Measurements from ENCODE around the gene DLG2.

DLG2 gene

DNA sequence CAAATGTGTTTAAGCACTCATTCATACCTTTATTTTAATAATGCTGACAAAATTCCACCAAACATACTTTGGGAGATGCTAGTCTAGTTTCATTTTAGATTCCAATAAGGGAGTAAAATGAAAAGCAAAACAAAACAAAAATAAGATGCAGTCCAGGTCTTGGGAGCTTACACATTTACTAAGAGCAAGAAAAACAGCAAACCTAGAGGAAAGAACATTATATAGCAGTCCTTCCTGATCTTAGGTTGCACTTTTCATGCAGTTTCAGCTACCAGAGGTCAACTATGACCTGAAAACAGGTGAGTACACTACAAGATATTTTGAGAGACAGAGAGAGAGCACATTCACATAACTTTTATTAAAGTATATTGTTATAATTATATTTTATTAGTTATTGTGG is 1100.9 kb downstream of the DLG2 start:
- no peak for DNase-seq

DNA sequence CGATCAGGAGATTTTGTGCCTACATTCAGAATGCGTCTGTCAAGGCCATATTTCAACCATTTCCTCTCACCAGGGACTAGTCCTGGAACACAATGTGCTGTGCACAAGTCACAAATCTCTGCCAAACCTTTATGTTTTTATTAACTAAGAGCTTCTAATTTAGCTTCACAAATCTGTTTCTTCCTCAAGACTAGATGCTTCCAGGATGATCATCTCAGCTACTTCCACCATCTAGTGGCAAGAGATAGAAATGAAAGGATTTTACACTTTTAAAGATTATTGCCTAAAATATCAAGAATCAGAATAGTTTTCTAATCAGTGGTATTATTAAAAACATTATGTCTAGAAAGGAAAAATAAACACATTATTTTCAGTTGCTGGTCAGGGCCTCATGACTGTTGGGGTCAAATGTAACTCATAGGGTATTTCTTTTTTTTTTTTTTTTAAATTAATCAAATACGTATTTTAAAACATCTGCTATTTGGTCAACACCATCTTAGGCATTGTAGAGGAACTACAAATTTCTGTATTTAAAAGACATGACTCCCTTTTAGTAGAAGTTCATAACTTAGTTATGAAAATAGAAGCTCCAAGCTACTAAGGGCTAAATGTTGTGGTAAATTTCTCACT is 1102.6 kb downstream of the DLG2 start:
- no peak for DNase-seq

DNA sequence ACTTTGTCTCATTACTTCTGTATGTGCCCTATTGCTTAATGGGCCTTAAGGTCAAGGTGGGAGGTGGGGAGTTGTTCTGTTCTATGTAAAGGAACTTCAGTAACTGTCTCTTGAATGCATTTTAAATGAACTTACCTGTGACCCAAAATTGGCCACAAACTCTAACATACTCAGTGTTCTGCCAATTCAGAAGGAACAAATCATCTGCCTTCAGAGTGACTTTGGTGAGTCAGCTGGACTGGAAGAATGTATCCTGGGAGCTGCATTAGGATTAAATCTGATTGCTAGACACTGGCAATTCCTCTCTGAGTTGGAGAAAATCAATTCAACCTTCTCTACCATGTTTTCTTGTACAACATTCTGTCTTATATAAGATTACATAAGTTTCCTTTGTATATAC is 1104.8 kb downstream of the DLG2 start:
- no peak for DNase-seq

DNA sequence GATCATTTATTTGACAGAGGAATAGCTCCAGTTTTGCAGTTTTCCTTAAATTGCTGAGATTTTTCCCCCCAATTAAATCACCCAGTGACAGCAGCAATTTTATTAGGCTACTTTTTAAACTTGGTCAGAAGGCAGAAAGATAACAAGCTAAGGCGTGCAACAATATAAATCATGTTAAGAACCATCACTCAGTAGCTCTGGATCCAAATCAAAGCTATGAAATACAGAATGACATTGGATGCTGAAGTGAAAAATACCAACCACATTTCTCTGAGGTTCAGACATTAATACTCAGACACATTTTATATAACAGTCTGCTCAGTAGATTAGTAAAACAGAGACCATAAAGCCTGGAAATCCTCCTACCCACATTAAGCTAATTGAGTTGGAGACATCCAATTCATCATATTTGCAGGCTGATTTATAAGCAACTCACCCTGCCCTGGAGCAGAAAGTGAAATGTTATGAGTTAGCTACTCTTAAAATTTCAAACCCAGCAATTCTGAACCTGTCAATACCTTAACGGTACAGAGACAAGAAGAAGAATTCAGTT is 1108.4 kb downstream of the DLG2 start:
- no peak for DNase-seq

DNA sequence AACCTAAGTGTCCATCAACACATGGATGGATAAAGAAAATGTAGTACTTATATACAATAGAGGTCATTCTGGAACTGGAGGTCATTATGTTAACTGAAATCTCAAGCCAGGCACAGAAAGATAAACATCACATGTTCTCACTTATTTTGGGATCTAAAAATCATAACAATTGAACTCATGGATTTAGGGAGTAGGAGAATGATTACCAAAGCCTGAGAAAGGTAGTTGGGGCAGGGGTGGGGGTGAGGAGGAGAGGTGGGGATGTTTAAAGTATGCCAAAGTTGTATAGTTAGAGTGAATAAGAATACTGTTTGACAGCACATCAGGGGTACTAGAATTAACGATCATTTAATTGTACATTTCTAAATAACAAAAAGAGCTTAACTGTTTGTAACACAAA is 1112.7 kb downstream of the DLG2 start:
- DNase-seq = no peak

DNA sequence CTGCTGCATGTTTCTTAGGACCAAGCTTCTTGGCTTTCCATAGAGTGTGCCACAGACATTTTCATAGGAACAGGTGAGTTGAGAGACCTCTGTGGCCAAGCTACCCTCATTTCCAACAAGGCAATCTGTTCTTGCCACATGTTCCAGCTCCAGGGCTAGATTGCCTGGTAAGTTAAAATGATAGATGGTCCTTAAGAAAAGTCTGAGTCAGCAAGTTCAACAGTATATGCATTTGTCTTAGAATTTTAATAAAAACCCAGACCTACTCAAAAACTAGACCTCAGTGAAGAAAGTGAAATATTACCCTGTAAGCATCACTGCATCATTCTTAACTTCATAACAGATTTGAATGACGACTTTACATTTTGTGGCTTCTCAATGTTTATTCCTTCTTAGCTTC is 1123.6 kb downstream of the DLG2 start:
- no peak for DNase-seq

DNA sequence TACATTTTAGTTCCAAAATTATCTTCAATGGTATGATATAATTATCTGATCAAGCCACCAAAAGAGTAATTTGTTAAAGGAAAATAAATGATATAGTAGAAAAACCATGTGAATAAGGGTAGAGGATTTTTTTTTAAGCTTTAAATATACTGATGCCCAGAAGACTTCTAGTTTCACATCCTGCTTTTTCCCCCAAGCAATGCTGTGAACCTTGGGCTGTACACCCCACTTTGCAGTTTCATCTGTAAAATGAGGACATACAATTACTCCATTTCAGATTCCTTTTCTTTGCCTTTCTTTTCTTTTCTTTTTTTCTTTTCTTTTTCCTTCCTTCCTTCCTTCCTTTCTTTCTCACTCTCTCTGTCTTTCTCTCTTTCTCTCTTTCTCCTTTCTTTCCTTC is 1125.4 kb downstream of the DLG2 start:
- DNase-seq = no peak

DNA sequence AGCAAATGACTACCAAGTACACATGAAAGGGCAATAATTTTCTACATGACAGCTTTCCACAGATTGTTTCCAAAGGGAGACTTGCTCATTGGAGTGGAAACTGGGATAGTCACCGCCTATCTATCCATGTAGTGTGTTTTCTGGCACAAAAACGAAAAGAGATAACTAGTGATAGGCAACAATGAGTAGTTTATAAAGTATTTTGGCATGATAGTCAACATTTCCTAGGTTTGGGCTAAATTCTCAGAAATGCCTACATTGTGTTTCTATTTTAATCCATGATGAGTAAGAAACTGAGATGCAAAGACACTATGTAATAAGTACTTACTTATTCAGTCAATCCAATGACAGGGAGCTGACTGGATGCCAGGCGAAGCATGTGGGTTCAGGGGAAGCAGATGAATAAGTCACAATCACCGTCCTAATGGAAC is 1129.1 kb downstream of the DLG2 start:
- no peak for DNase-seq

DNA sequence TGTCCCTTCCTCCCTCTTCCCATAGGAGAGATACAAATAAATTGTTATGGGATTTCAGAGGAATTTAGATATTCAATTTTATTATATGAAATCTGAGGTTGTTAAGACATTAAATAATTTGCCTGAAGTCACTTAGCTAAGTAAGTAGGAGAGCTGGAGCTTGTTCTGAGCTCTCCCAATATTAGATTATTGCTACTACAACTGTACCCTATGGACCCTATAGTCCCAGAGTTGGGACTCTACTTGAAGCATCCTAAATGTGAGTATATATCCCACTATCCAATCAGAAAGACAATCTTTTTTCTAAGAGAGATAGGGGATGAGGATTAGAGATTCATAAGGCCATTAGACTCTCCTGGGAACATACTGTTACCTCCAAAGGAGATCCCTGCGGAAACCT is 1130.0 kb downstream of the DLG2 start:
- no peak for DNase-seq

DNA sequence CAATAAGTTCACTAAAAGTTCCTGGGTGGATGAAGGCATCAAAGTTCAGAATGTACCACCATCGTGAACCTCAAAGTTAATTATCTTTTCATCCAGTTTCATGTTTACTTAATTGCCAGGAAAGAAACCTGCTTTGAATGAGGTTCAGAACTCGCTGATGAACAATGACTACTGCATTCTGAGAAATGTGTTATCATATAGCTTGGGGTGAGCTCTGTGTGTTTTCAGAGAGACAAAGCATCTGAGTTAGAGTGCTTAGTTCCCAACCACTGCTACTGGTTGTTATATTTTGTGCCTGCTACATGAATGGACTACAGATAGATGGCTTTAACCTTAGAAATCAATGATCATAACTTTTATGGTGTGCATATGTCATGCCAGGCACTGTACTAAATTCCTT is 1131.0 kb downstream of the DLG2 start:
- no peak for DNase-seq

DNA sequence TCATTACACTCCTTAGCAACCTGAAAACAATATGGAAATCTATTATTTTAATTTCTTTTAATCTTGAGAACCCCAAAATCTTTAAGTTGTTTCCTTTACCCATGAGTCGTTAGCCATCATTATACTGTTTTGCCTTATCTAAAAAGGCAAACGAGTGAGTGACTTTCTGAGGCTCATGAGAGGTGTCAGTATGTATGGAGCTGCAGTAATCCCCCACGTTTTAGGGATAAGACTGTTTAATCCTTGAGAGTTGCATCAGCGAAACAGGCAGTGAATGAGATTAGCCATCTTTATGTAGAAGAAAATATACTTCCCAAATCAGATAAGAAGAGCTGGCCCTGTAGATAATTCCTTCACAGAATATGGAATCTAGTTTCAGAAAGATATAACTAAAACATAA is 1147.0 kb downstream of the DLG2 start:
- no peak for DNase-seq

DNA sequence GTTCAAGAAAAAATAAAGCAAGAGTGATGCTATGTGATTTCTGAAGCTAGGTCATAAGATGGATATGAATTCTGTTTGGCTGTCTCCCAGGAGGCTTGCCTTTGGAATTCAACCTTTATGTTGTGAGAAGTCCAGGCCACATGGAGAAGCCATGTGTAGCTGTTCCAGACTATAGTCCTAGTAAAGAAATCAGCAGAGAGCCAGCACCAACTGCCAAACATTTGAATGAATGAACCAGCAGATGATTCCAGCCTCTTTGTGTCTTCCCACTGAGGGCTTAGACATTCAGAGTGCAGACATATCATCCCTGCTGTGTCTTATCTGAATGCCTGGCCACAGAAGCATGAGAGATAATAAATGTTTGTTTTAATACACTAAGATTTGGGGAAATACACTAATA is 1150.6 kb downstream of the DLG2 start:
- no peak for DNase-seq

DNA sequence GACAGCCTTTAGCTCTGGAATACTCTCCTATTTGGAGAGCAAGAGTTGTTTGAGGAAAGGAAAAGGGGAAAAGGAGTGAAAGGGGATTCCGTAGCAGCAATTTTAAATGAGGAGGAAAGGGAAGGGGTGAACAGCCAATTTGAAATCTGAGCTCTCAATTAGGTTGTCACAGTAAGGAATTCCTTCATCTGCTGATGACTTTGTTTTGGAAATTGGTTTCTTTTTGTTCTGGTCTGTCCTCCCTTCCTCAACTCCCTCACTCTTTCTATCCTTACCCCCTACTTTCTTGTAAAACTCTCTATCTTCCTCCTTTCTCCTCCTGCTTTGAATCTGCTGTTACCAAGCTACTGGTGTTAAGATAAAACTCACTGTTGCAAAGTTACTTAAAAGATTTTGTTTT is 1155.6 kb downstream of the DLG2 start:
- no peak for DNase-seq

DNA sequence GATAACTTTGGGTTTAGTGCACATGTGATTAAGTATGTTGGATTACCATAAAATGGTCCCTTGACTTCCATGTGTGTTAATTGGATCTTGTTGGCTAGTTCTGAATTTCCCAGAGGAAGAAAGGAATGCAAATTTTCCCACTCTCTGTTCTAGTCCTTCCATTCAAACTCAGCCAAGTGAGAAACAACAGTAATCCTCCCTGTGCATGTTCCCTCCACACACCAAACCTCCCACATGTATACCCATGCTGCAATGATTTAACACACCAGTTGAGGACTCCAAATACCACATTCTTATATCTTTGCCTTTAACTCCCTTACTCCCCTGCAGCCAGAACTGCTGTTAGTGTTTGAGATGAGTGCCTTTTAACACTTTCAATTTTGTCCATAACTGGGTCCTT is 1158.9 kb downstream of the DLG2 start:
- DNase-seq = no peak

DNA sequence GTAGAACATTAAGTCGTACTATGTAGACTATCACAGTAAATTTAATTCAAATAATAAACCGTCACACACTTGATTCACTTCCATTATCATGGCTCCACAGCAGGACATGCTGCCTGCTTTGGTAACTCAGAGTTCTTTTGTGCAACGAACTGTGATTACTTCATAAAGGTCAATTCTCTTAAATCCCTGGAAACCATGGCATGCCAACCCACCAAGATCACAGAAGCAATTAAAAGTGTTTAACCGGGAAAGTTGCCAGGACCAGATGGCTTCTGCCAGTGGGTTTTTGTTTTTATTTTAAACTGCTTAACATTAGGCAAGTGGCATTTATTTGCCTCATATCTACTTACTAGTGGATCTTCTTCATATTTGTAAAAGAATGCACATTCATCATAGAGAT is 1162.1 kb downstream of the DLG2 start:
- no peak for DNase-seq

DNA sequence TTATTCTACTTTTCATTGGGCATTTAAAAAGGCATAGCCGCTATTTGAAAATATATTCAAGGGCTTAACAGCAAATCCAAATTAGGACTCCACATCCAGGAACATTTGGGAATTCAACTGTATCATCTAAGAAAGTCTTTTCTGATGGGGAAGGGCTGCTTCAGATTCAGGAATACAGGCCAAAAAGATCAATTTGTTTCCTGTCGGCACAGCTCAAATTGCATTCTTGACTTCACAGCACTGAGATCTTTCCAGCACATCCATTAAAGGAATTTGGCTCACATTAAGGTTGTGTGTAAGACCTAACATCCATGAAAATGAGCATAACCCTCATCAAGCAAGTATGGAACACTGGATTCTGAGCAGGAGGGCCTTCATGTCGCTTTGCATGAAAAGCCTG is 1171.5 kb downstream of the DLG2 start:
- no peak for DNase-seq

DNA sequence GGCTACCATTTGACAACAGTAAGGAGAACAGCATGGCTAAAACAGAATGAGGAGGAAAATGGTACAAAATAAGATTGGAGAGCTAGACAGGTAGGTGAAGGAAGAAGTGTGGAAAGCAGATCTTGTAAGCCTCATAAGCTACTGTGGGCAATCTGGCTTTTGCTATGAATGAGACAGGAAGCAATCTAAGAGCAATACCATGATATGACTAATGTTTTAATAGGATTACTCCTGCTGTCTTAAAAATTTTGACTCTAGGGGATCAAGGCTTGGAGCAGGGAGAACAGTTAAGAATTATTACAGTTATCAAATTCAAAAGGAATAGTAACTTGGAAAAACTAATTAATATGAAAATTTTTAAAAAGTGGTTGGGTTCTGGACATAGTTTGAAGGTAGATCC is 1174.9 kb downstream of the DLG2 start:
- DNase-seq = no peak

DNA sequence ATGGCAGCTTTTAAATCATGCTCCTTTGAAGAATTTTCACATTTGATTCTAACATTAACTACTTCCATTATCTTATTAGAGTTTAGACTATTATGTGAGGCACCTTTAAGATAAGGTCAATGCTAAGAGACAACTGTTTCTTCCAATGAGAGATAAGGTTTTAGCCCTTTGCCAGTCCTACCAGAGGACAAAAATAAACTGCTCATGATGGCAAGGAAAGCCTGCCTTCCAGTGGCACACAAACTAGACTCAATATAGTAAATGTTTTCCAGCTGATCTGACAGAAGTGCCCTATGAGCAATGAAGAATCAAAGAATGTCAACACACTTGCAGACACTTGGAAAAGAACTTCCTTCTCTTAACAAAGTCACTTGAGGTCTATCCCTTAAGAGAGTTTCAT is 1188.6 kb downstream of the DLG2 start:
- no peak for DNase-seq

DNA sequence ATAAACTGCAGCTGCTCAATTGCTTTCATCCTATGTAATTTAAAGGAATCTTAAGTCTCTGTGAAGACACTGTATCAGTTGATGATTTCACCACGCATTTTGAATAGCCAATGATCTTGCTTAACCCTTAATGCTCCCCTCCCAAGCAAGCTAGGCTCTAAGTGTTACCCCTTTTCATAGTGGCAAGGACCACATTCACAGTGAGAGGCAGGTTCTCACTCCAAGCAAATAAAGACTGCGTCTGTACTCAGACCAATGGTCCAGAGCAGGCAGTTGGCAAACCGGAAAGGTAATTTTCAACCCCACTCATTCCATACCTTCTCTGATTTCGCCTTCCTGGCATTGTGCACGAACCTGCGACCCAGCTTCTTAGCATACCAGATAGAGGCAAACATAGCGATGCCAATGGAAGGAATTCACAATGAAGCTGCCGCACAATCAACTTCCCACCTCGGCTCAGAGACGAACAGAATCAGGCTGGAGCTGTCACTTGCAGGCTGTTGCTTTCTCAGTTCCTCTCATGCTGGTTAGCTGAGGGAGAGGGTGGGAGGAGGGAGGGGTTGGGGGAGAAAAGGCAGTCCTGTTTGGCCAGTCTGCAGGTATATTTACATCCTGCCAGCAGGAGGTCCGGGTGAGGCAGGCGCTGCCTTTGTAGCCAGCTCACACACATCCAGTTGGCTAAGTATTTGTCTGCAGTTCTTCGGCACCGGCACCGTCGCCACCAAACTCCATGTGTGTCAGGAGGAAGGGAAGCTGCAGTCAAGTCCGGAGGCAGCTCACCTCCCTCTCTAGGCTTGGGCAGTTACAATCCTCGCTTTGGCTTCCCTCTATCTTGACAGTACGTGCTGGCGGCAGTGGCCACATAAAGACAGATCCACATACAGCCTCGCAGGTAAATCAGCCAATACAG is 1189.8 kb downstream of the DLG2 start:
- no peak for DNase-seq

DNA sequence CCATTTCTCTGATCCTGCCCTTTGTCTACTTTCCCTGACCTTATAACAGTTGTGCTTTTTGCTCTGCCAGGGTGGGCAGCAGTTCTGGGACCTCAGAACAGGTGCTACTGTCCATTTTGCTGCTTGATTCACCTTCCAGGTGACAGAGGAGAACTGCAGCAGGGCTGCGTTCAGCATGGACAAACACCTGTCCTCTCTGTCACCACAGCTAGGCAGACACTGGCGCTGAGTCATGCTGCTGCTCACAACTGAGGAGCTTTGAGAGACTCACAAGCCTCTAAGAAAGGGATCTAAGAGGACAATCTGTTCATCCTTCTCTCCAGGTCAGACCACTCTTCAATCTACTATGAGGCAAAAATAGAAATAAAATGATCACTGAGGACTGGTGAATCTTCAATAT is 1196.5 kb downstream of the DLG2 start:
- no peak for DNase-seq

DNA sequence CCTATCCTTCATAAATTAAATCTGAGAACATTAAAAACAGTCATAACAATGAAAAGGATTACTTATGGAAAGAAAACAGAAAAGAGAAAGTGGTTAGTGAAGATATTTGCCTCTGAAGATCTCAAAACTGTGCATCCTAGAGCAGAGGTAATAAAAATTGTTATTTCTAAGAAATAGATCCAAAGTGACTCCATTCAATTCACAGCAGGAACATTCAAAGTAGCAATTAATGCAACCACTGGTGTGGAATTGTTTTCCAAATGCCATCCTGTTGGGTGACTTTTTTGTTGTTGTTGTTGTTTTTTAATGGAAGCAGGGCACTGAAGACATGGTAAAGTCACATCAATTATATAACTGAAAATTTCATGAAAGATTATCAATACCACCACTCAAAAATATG is 1201.5 kb downstream of the DLG2 start:
- no peak for DNase-seq

DNA sequence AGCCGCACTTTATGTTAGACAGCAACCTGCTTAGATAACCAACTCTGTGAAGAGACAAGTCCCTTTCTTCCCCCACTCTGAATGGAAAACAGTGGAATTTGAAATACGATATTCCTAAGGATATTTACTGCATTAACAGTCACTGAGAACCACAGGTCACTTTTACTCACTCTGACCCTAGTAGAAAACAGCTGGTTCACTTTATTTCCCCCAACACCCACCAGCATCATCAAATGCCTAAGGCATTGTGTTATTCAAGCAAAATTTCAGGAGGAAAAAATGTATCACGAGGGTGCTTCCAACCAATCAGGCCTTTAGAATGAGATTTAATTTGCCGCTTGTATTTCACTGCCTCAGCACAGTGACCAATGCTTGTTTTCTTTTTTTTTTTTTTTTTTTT is 1206.9 kb downstream of the DLG2 start:
- DNase-seq = no peak

DNA sequence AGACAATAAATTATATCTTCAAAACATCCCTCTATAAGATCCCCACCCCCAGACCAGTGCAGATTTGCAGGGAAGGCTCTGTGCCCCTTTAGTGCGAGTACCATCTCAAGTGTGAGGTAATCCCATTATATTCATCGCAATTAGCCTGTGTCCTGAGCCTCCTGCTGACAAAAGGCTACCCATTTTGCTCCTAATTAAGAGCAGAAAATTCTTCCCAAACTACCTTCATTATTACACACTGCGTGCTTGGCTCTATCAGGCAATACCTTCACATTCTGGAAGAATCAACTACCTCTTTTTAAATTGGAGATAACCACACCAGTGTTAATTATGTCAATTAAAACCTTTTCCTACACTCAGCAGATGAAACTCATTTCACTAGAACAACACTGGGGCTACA is 1207.5 kb downstream of the DLG2 start:
- no peak for DNase-seq

DNA sequence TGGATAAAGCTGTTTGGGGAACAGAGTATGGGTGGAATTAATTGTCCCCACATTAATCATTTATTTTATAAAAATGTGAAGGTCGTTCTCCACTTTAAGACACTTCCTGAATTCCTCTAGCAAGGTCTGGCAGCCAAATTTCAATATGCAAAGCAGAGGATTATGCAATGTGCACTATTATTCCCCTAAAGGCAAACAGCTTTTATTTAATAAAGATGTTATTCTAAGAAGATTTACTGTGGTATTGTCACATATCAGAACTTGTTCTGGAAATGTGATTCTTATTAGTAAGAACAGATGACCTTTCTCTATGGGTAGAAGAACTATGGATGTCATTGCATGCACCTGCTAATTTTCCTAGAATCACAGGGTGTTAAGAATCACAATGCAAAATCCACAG is 1212.2 kb downstream of the DLG2 start:
- no peak for DNase-seq
